ENCODE data around the gene JADE2. TPM values are rescaled to one million over a fixed set of nuclear protein-coding genes. Genes with fewer than 3 reads are reported as not detected.

Gene JADE2
- total and polyA plus RNA-seq, 2 experiments from 2014 or later: 14.9 to 35.4 TPM

DNA sequence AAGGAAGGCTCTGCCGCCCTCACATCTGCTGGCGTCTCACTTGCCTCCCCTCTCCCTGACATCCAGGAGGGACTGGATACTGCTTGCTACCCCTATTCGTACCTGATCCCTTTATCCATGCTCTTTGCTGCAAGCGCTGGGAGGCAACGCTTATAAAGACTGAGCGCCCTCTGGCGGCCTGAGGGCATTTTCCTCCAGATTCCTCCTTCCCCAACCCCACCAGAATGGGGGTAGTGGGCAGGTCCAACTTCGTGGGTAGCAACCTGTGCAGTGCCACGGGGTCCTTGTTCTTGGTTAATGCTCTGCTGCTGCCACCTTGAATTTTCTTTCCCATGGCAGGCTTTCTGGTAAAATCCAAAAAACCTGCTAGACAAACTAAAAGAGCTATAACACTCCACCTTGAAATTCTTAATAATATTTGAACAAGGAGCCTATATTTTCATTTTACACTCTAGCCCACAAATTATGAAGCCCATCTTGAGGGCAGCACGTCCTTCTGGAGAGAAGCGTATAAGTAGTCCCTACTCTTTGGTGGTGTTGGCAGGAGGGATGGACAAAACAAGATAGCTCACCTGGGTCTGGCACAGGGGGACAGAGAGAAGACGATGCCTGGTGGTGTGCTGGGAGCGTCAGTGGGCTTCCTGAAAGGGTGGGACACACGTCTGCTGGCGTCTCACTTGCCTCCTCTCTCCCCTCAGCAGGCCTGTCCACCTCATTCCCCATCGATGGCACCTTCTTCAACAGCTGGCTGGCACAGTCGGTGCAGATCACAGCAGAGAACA is 52.5 kb downstream of the JADE2 start:
- Histone ChIP-seq H3K27ac (no peak overlapping the region), H3K36me3 (replicated peaks; ENCODE audit: insufficient read depth, low read depth) (no peaks in the 10 kb centered on the region)
- DNase-seq (ENCODE audit: low spot score): peak; percentile 91

DNA sequence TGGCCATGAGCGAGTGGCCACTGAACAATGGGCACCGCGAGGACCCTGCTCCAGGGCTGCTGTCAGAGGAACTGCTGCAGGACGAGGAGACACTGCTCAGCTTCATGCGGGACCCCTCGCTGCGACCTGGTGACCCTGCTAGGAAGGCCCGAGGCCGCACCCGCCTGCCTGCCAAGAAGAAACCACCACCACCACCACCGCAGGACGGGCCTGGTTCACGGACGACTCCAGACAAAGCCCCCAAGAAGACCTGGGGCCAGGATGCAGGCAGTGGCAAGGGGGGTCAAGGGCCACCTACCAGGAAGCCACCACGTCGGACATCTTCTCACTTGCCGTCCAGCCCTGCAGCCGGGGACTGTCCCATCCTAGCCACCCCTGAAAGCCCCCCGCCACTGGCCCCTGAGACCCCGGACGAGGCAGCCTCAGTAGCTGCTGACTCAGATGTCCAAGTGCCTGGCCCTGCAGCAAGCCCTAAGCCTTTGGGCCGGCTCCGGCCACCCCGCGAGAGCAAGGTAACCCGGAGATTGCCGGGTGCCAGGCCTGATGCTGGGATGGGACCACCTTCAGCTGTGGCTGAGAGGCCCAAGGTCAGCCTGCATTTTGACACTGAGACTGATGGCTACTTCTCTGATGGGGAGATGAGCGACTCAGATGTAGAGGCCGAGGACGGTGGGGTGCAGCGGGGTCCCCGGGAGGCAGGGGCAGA is 53.3 kb downstream of the JADE2 start:
- H3K4me1 ChIP-seq (ENCODE audit: insufficient read depth): no peaks in the 10 kb centered on the region
- H4K20me1 ChIP-seq (ENCODE audit: insufficient read depth, poor library complexity, severe bottlenecking): no peaks in the 10 kb centered on the region
- H3K36me3 ChIP-seq (replicated peaks; ENCODE audit: insufficient read depth, low read depth): no peaks in the 10 kb centered on the region
- DNase-seq (ENCODE audit: low spot score): no peak
- H3K4me2 ChIP-seq: no peak overlapping the region
- no peak overlapping the region for H2AFZ ChIP-seq
- WGBS (ENCODE audit: low lambda C conversion rate, missing lambda C conversion rate): 99% methylated on average over 28 of the region's 32 CpGs
- TF ChIP-seq CTCF (IDR thresholded peaks at IDR 0.05; ENCODE audit: poor library complexity) (no peak), EZH2phosphoT487 (IDR thresholded peaks at IDR 0.05; ENCODE audit: low read depth, severe bottlenecking, unreplicated experiment) (no peak), EZH2 (IDR thresholded peaks at IDR 0.05; ENCODE audit: borderline replicate concordance) (no peak)
- no peaks in the 10 kb centered on the region for H3K9me3 ChIP-seq (ENCODE audit: low read depth)
- no peaks in the 10 kb centered on the region for H3K27me3 ChIP-seq
- no peak overlapping the region for H3K4me3 ChIP-seq
- H3K79me2 ChIP-seq: no peaks in the 10 kb centered on the region
- H3K9me2 ChIP-seq (replicated peaks; ENCODE audit: insufficient read depth): no peaks in the 10 kb centered on the region
- H3K27ac ChIP-seq: no peak overlapping the region

More for the DNA sequence above, 52.5 kb downstream of the JADE2 start:
- no peaks in the 10 kb centered on the region for H3K4me1 ChIP-seq (ENCODE audit: insufficient read depth)
- no peak overlapping the region for H3K4me3 ChIP-seq
- no peaks in the 10 kb centered on the region for H3K27me3 ChIP-seq
- H3K79me2 ChIP-seq: no peaks in the 10 kb centered on the region
- 51% methylated on average over 17 of the region's 17 CpGs for WGBS (ENCODE audit: low lambda C conversion rate, missing lambda C conversion rate)
- no peak overlapping the region for H3K4me2 ChIP-seq
- no peaks in the 10 kb centered on the region for H3K9me2 ChIP-seq (replicated peaks; ENCODE audit: insufficient read depth)
- no peak overlapping the region for H2AFZ ChIP-seq
- H3K9me3 ChIP-seq (ENCODE audit: low read depth): no peaks in the 10 kb centered on the region
- no peaks in the 10 kb centered on the region for H4K20me1 ChIP-seq (ENCODE audit: insufficient read depth, poor library complexity, severe bottlenecking)
- TF ChIP-seq EZH2phosphoT487 (IDR thresholded peaks at IDR 0.05; ENCODE audit: low read depth, severe bottlenecking, unreplicated experiment): no peak
- peak; percentile 82 for TF ChIP-seq CTCF (IDR thresholded peaks at IDR 0.05; ENCODE audit: poor library complexity)

DNA sequence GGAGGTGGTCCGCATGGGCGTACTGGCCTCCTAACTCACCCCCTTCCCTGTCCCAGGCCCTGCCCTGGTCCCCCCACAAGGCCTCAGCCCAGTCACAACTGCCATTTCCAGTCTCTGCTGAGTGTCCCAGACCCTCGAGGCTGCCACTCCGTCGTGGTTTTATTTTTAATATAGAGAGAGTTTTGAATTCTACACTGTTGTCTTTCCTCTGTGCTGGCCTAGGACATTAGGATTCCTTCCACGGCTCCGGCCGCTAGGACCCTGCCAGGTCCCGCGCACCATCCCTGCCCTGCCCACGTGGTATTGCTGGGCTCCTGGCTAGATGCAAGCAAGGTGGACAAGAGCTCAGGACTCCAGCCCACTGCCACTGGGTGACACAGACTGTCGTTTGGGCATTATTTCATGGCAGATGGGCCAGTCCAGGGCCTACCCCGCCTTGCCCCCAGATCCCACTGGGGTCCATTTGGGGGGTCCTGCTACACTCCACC is 53.9 kb downstream of the JADE2 start:
- H4K20me1 ChIP-seq (ENCODE audit: insufficient read depth, poor library complexity, severe bottlenecking): no peaks in the 10 kb centered on the region
- H3K4me2 ChIP-seq: no peak overlapping the region
- WGBS (ENCODE audit: low lambda C conversion rate, missing lambda C conversion rate): 99% methylated on average over 13 of the region's 13 CpGs
- H3K27ac ChIP-seq: no peak overlapping the region
- no peak overlapping the region for H3K4me3 ChIP-seq
- H3K27me3 ChIP-seq: no peaks in the 10 kb centered on the region
- H3K4me1 ChIP-seq (ENCODE audit: insufficient read depth): no peaks in the 10 kb centered on the region
- H2AFZ ChIP-seq: no peak overlapping the region
- TF ChIP-seq CTCF (IDR thresholded peaks at IDR 0.05; ENCODE audit: poor library complexity) (no peak), EZH2 (IDR thresholded peaks at IDR 0.05; ENCODE audit: borderline replicate concordance) (no peak), EZH2phosphoT487 (IDR thresholded peaks at IDR 0.05; ENCODE audit: low read depth, severe bottlenecking, unreplicated experiment) (no peak)
- H3K9me2 ChIP-seq (replicated peaks; ENCODE audit: insufficient read depth): no peaks in the 10 kb centered on the region
- H3K9me3 ChIP-seq (ENCODE audit: low read depth): no peaks in the 10 kb centered on the region
- no peak for DNase-seq (ENCODE audit: low spot score)
- no peaks in the 10 kb centered on the region for H3K79me2 ChIP-seq
- no peaks in the 10 kb centered on the region for H3K36me3 ChIP-seq (replicated peaks; ENCODE audit: insufficient read depth, low read depth)
